Common myeloid progenitor, CD34-positive (primary cell): Measurements from ENCODE around the gene METTL15. TPM values are rescaled to one million over a fixed set of nuclear protein-coding genes. Genes with fewer than 3 reads are reported as not detected.
A peak's percentile ranks its signal among the peaks of the same experiment; 100 is the strongest.

ENCODE experiments used
- CTCF ChIA-PET: fragments of 350-600 bp; sonication (Branson Sonifier 250); formaldehyde crosslinking; loops from one replicate; lab custom pipeline; 2021; ENCODE audit warnings: antibody characterized with exemption; lab: Charles Lee
- POLR2A ChIA-PET: fragments of 350-600 bp; sonication (Branson Sonifier 250); formaldehyde crosslinking; loops from one replicate; lab custom pipeline; 2021; ENCODE audit warnings: antibody characterized with exemption; lab: Charles Lee
- DNase-seq, 3 donors: peaks; one replicate each; pipeline versions ENCODE4 v3.0.0 to v3.0.0-alpha.2; 2013
- H3K27ac ChIP-seq, 2 experiments: 1 replicate in 1 of 2; 2 replicates in 1 of 2; pipeline ENCODE4 v1.7.0; 2013; ENCODE audit warnings: inconsistent platforms in 2 of 2, low read length in 2 of 2, mild to moderate bottlenecking in 2 of 2, low read depth in 1 of 2, moderate library complexity in 1 of 2; ENCODE audit not compliant: severe bottlenecking in 2 of 2, insufficient read depth in 1 of 2, poor library complexity in 1 of 2
- H3K27me3 ChIP-seq, 5 experiments: replicated peaks in 2 of 5; 1 replicate in 3 of 5; 2 replicates in 2 of 5; pipeline versions ENCODE4 v1.6.1 to v1.7.0; 2013; ENCODE audit warnings: low read length in 4 of 5, mild to moderate bottlenecking in 2 of 5, moderate library complexity in 2 of 5, inconsistent platforms in 1 of 5; ENCODE audit not compliant: insufficient read depth in 5 of 5, control insufficient read depth in 4 of 5
- H3K36me3 ChIP-seq, 4 experiments: 1 replicate in 2 of 4; 2 replicates in 2 of 4; pipeline versions ENCODE4 v1.6.1 to v1.7.0; 2013; ENCODE audit warnings: low read length in 3 of 4, control low read depth in 1 of 4, mild to moderate bottlenecking in 1 of 4; ENCODE audit not compliant: control insufficient read depth in 4 of 4, insufficient read depth in 4 of 4
- H3K4me1 ChIP-seq, 4 experiments: 1 replicate in 3 of 4; 2 replicates in 1 of 4; pipeline versions ENCODE4 v1.6.1 to v1.7.1; 2013; ENCODE audit warnings: low read length in 3 of 4, mild to moderate bottlenecking in 3 of 4, control low read depth in 1 of 4, inconsistent platforms in 1 of 4, moderate library complexity in 1 of 4; ENCODE audit not compliant: control insufficient read depth in 4 of 4, insufficient read depth in 4 of 4; ENCODE audit errors: control extremely low read depth in 1 of 4
- H3K4me3 ChIP-seq, 7 experiments: 1 replicate in 4 of 7; 2 replicates in 3 of 7; pipeline versions ENCODE4 v1.5.1 to v1.7.0; 2013; ENCODE audit warnings: mild to moderate bottlenecking in 7 of 7, low read length in 6 of 7, moderate library complexity in 6 of 7, inconsistent platforms in 2 of 7, low read depth in 2 of 7, control low read depth in 1 of 7; ENCODE audit not compliant: insufficient read depth in 4 of 7, control insufficient read depth in 1 of 7; ENCODE audit errors: extremely low read depth in 1 of 7
- H3K9me3 ChIP-seq, 5 experiments: 1 replicate in 4 of 5; 2 replicates in 1 of 5; pipeline versions ENCODE4 v1.6.1 to v1.7.1; 2013; ENCODE audit warnings: low read length in 4 of 5, mild to moderate bottlenecking in 2 of 5, inconsistent platforms in 1 of 5, low read depth in 1 of 5, moderate library complexity in 1 of 5; ENCODE audit not compliant: control insufficient read depth in 4 of 5, insufficient read depth in 2 of 5; ENCODE audit errors: control extremely low read depth in 1 of 5
- WGBS: methylation state at CpG from one replicate; pipeline ENCODE4 v1.1.5; 2013; ENCODE audit not compliant: insufficient coverage; 5-methylcytosine and 5-hydroxymethylcytosine counted together
- polyA plus RNA-seq: library from polyadenylated mRNA; unstranded; fragments of 120-200 nt; gene quantifications from one replicate; pipeline ENCODE4 v1.2.1, GENCODE V29; 2013

Gene METTL15, protein sequence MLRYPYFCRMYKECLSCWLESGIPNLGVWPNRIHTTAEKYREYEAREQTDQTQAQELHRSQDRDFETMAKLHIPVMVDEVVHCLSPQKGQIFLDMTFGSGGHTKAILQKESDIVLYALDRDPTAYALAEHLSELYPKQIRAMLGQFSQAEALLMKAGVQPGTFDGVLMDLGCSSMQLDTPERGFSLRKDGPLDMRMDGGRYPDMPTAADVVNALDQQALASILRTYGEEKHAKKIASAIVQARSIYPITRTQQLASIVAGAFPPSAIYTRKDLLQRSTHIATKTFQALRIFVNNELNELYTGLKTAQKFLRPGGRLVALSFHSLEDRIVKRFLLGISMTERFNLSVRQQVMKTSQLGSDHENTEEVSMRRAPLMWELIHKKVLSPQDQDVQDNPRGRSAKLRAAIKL
- polyA plus RNA-seq: 12.5 TPM

GRCh38 chr11:28107750-28108618 is at the start of gene METTL15, which contains the start of gene KIF18A:
METTL15 (plus strand) TSS chr11:28108388; CDS start chr11:28113335, 4,947 bp downstream.
KIF18A (minus strand) TSS chr11:28108156; CDS start chr11:28097947, 10,209 bp downstream.
- CTCF ChIA-PET: interaction anchor here (0.6 to 1.6 kb wide), 3 partner anchors 10 to 11 kb away, joined by 3 to 5 read pairs (median 4); no protein-coding TSS in a partner anchor
- Histone ChIP-seq H3K27me3 (no peaks in the 10 kb centered on the region), H3K4me1 (peaks cover 17 to 44% (median 31%) of the 10 kb centered on the region in 4 experiments), H3K9me3 (no peaks in the 10 kb centered on the region), H3K4me3 (peak within 1 kb of the TSS; percentile 64 to 100 (median 89)), H3K27ac (peak within 1 kb of the TSS; percentile 94 to 99), H3K36me3 (no peaks in the 10 kb centered on the region)
- POLR2A ChIA-PET: no interaction called here
- 0% methylated on average over 35 of the region's 38 CpGs for WGBS
- peak; percentile 99 for DNase-seq

DNA sequence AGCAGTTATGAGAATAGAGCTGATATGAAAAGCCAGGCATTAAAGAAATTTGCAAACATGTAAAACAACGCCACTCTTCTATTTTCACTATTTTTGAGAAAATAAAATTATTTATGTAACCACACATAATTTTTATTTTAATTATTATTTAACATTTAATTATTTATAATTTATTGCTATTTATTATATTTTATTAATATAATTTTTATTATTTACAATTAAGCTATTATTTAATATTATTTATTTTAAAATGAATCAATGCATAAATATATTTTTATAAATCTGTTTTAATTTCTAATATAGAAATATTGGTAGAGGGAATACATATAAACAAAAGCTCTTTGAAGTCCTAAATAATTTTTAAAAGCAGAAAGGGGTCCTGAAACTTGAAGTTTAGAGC is 36.9 kb upstream of the METTL15 start:
- Histone ChIP-seq H3K36me3 (peaks cover 0 to 19% (median 12%) of the 10 kb centered on the region in 4 experiments), H3K9me3 (no peaks in the 10 kb centered on the region), H3K27ac (no peak overlapping the region), H3K4me1 (no peaks in the 10 kb centered on the region), H3K27me3 (no peaks in the 10 kb centered on the region), H3K4me3 (no peak overlapping the region)
- POLR2A ChIA-PET: no interaction called here
- CTCF ChIA-PET: no interaction called here
- no peak for DNase-seq
- no CpG with 5 or more reads among the region's 1 CpG for WGBS

DNA sequence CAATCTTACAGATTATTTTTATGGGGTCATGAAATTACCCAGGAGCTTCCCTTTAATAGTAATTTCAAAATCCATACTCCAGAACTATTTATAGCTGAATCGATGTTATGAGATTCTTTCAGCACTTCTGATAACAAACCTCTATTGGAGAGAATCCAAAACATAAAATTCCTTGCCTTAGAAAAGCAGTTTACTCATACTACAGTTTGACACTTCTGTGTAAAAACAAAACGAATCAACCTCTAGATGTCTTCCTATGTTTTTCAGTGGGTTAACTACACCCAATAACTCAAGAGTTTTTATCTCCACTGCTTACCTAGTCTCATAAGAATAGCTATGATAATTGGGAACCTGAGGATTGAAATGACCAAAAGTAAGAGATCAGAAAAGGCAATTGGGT is 35.9 kb upstream of the METTL15 start:
- no peak for DNase-seq
- POLR2A ChIA-PET: no interaction called here
- Histone ChIP-seq H3K4me3 (no peak overlapping the region), H3K9me3 (no peaks in the 10 kb centered on the region), H3K36me3 (peaks cover 0 to 20% (median 16%) of the 10 kb centered on the region in 4 experiments), H3K27ac (no peak overlapping the region), H3K27me3 (no peaks in the 10 kb centered on the region), H3K4me1 (no peaks in the 10 kb centered on the region)
- CTCF ChIA-PET: no interaction called here
- WGBS: 100% methylated on average over 1 of the region's 2 CpGs

DNA sequence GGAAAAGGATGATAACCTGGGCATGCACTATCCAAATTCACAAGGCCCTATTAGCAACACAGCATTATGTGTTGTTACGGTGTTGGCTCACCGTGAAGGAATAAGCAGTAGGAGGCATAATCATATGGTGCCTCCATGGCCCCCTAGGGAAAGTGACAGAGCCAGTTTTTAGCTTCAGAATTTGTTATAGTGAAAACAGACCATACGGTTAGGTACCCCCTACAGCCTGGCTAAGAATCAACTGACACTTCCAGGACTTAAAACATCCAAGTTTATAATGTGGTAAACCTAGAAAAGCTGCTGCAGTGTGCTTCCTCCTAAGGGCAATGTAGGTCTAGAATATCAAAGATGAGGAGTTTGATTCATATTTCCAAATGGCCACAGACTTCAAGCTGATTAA is 30.7 kb upstream of the METTL15 start:
- ChIA-PET CTCF (no interaction called here), POLR2A (no interaction called here)
- no peak overlapping the region for H3K27ac ChIP-seq
- no peak overlapping the region for H3K4me3 ChIP-seq
- no peaks in the 10 kb centered on the region for H3K27me3 ChIP-seq
- H3K36me3 ChIP-seq: peaks cover 0 to 36% (median 20%) of the 10 kb centered on the region in 4 experiments
- no peaks in the 10 kb centered on the region for H3K4me1 ChIP-seq
- no peak for DNase-seq
- H3K9me3 ChIP-seq: no peaks in the 10 kb centered on the region
- no CpG with 5 or more reads among the region's 3 CpGs for WGBS

GRCh38 chr11:28083118-28083517 is 25.1 kb upstream of the METTL15 start:
- CTCF ChIA-PET: no interaction called here
- DNase-seq: no peak
- Histone ChIP-seq H3K9me3 (no peaks in the 10 kb centered on the region), H3K27me3 (no peaks in the 10 kb centered on the region), H3K4me3 (no peak overlapping the region), H3K27ac (no peak overlapping the region), H3K4me1 (no peaks in the 10 kb centered on the region), H3K36me3 (peaks cover 0 to 23% (median 11%) of the 10 kb centered on the region in 4 experiments)
- POLR2A ChIA-PET: no interaction called here
- no CpG with 5 or more reads among the region's 1 CpG for WGBS

GRCh38 chr11:28086569-28086968 is 21.6 kb upstream of the METTL15 start:
- Histone ChIP-seq H3K27ac (no peak overlapping the region), H3K4me3 (no peak overlapping the region), H3K36me3 (peaks cover 0 to 18% (median 8%) of the 10 kb centered on the region in 4 experiments), H3K27me3 (no peaks in the 10 kb centered on the region), H3K9me3 (no peaks in the 10 kb centered on the region), H3K4me1 (no peaks in the 10 kb centered on the region)
- DNase-seq: no peak
- no CpG with 5 or more reads among the region's 1 CpG for WGBS
- POLR2A ChIA-PET: no interaction called here
- CTCF ChIA-PET: no interaction called here
